Muscle of arm (tissue), 12 donors: Measurements from ENCODE around the gene ZNF205. TPM values are rescaled to one million over a fixed set of nuclear protein-coding genes. Genes with fewer than 3 reads are reported as not detected.

Source experiments
- DNase-seq: peaks from one replicate; pipeline ENCODE4 v3.0.0-alpha.2; 2013
- polyA plus RNA-seq, 12 donors: library from polyadenylated mRNA; unstranded; fragments of 120-200 nt; gene quantifications; one replicate each; pipeline ENCODE4 v1.2.1, GENCODE V29; 2013; ENCODE audit not compliant: insufficient read length in 12 of 12

The ZNF205 gene
- polyA plus RNA-seq, 12 donors = 10.3 to 20.5 (median 12.4) TPM; not detected in 1

- DNase-seq = peak; percentile 77
Observed at GRCh38 chr16:3099732-3100499, 12.5 kb upstream of the ZNF205 start.

DNA sequence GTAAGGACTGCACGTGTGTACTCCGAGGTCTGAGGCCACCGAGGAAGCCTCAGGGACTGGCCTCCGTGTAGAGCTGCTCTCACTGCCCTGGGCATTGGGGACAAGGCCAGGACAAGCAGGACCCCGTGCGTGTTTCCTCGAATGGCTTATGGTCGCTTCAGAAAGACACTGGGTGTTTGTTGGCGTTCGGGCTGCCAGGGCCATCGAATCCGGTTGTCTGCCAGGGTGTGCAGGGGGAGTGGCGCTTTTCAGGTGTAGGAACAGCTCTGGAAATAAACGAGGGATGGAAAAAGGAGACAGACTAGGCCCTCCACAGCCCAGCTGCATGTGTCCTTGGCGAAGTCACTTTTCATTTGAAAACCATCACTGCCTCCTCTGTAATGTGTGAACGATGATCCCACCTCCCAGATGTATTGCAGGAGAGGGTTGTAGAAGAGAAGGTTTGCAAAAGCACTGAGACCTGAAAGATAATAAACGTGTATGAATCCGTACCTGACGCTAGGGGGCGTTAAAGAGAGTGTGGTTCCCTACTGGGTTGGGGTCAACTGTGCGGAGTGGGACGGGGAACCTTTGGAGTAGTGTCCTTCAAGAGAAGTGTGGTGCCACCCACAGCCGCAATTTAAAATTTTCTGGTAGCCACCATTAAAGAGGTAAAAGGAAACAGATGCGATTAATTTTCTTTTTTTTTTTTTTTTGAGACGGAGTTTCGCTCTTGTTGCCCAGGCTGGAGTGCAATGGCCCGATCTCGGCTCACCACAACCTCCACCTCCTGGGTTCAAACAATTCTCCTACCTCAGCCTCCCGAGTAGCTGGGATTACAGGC is 11.2 kb upstream of the ZNF205 start:
- no peak for DNase-seq

DNA sequence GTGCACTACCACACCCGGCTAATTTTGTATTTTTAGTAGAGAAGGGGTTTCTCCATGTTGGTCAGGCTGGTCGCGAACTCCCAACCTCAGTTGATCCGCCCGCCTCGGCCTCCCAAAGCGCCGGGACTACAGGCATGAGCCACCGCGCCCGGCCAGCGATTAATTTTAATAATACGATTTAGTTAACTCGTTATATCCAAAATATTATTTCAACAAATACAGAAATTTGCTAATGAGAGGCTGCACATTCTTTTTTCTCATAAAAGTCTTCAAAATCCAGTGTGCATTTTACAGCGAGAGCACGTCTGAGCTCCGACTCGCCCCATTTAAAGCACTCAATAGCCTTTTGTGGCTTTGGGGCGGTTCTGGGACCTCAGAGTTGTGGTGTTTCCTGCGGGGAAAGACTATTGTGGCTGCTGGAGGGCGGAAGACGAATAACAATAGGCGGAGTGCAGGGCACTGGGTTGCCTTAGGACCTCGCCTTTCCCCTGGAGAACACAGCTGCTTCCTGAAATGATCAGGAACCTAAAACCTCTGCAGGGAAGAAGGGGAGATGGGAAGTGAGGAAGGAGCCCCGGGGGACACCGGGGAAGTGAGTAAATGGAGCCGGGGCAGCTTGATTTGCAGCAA is 10.4 kb upstream of the ZNF205 start:
- no peak for DNase-seq

DNA sequence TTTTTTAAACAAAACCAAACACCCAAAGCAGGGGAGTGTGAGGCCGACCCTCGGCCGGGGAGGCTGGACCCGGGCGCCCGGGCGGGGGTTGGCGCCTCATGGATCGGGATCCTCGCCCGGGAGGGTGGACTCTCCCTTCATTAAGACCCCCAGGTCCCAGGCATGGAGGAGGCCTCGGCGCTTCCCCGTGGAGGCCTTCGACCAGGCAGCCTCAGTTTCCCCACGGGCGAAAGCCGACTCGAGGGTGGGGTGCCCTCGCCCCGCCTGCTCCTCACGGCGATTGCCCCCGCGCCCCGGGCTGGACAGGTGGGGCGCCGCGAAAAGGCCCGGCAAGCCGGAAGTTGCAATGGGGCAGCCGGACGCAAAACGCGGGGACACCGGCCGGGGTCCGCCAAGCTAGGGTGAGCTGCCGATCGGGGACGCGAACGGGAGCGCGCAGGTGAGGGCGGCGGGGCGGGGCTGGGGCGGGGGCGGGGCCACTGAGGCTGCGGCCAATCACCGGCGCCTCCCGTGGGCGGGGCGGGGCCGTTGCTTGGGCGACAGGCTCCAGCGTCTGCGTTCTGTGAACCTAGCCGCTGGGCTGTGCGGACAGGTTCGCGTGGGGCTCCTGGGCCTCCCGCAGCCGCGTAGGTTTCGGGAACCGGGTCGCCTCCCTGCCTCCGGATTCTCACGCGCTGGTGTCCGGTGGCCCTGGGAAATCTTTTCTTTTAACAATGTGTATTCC is 6.0 kb upstream of the ZNF205 start:
- peak; percentile 85 for DNase-seq

DNA sequence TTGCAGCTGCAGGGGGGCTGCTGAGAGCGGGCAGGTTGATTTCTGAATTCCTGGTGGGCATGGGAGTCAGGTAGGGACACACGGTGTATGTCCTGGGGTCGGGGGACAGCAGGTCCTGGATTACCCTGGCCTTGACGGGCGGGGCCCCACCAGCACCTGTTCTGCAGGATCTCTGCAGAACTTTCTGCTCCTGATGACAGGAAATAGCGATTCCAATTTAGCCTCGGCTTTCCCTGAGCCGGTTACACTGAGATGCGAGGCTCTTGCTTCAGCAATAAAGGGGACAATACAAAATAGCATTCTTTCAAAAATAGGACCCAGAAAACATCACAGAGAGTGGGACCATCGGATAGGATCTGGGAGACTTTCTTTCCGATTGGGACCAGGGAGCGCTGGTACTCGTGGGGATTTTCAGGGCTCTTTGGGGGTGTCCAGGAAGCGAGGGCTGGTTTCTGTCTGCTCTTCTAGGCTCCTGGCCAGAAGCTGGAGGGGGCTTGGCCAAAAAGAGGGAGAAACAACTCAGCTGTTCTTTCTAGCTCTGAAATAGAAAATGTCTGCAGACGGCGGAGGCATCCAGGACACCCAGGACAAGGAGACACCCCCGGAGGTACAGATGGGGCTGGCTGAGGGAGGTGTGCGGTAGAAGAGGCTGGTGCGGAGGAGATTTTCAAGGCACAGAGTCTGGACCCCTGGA is 642 bp downstream of the ZNF205 start:
- no peak for DNase-seq

DNA sequence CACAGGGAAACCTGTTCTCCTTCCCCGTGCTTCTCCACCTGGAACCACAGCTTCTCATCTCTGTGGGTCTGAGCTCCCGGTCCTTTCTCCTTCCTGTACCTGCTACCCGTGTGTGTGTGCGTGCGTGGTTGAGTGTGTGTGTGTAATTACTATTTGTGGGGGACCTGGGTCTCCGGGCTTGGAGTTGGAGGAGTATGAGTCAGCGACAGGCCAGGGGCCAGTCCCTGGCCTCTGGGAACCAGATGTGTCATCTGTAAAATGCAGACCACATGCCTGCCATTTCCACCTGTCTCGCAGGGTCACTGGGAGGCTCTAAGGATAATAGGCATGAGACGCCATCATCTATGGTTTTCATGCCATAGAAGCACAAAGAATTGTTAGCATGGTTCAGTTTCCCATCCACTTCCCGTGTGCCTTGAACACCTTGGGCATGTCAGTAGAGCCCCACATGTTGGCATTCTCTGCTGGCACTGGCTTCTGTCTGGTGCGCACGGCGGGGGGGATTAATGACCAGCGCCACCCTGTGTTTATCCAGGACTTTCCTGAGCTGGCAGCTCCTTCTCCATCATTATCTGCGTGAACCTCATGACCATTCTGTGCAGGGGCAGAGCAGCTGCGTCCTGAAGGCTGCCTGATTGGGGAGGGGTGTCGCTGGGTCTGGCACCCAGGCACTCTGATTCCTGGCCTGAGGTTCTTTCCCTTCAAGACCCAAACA is 1.5 kb downstream of the ZNF205 start:
- DNase-seq = no peak

GRCh38 chr16:3115003-3115402 is 2.6 kb downstream of the ZNF205 start:
- DNase-seq = no peak

DNA sequence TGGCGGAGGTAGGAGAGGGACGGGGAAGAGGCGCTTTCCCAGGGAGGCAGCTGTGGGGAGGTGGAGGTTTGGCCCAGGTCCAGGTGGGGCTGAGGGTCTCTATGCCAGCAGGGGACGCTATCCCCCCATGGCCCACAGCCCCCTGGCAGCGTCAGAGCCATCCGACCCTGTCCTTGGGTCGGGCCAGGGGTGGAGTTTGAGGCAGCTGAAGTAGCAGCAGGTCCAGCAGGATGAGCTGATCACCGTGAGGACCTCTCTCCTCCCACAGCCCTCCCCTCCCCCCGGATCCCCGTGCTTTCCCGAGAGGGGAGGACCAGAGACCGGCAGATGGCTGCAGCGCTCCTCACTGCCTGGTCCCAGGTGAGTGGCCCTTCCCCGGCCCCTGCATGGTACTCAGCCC is 3.2 kb downstream of the ZNF205 start:
- no peak for DNase-seq

DNA sequence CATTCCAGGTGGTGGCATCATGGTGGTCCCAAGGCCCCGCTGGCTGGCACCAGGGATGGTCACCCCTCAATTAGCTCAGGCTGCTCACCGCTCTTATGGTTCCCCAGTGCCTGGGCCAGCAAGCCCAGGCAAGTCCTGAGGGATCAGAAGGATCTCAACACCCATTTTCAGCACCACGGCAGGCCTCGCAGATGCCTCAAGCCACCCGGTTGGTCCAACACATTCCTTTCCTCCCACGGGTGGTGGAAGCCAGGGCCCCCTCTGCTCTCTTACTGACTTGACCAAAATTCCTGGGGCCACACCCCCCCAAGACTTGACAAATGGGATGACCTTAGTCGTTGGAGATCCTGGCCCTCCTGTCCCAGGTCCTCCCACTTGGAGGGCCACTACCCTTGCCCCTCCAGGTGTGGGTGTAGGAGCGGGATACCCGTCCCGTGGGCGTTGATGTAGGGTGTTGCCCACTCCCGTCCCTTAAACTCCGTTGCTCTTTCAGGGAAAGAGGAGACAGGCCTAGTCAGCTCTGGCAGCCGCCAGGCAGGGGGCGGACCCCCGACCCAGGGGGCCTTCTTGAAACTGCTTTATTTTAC is 5.9 kb downstream of the ZNF205 start:
- no peak for DNase-seq

GRCh38 chr16:3118846-3119245 is 6.5 kb downstream of the ZNF205 start:
- no peak for DNase-seq

- no peak for DNase-seq
Observed at GRCh38 chr16:3119286-3119685, 6.9 kb downstream of the ZNF205 start.

- no peak for DNase-seq
Observed at GRCh38 chr16:3119701-3120408, 7.5 kb downstream of the ZNF205 start.

DNA sequence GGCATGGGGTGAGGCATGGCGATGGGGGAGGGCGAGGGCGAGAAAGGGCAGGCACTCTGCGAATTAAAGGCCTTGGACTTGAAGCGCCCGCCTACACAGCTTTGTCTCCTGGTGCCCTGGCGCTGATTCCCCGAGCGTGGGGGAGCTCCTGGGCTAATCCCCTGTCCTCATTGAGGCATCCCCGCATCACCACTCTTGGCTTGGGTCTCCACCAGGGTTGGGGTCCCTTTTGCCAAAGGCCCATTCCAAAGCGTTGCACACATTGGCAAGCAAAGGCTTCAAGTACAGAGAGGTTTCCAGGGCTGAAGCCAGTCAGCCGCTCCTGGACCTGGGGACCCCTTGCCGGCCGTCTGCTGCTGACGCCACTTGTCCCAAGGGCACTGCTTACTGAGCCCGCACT is 8.0 kb downstream of the ZNF205 start:
- DNase-seq = no peak

- DNase-seq = peak; percentile 67
Observed at GRCh38 chr16:3121851-3122467, 9.6 kb downstream of the ZNF205 start.

DNA sequence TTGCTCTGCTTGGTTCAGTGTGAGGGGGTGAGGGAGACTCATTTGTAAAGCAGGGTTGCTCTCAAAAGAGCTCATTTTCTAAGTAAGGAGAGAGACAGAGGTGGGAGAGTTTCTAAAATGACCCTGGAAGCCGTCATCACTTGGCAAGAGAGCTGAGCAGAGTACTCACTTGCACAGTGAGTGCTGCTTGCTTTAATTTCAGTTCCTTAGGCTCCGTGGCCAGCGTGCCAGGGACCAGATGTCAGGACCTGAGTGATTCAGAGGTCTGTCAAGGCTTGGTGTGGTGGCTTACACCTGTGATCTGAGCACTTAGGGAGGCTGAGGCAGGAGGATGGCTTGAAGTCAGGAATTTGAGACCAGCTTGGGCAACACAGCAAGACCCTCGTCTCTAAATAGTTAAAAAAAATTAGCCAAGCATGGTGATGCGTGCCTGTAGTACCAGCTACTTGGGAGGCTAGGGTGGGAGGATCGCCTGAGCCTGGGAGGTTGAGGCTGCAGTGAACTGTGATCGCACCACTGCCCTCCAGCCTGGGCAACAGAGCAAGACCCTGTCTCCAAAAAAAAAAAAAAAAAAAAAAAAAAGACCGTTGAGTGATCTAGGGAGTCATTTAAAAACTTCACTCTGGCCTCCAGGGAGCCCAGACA is 10.7 kb downstream of the ZNF205 start:
- DNase-seq = no peak

GRCh38 chr16:3123986-3124886 is 11.8 kb downstream of the ZNF205 start:
- DNase-seq = peak; percentile 97

DNA sequence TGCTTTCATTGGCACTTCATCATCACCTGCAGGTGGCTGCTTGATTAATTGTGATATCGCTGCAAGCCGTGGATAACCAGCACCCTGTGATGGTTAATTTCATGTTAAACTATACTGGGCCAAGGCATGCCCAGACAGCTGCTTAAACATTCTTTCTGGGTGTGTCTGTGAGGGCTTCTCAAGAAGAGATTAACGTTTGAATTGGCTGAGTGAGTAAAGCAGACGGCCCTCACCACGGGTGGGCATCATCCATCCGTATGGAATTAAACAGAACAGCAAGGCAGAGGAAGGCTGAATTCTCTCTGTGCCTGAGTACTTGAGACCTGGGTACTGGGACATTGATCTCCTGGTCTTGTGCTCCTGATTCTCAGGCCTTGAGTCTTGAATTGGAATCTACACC is 15.4 kb downstream of the ZNF205 start:
- no peak for DNase-seq
